Fibroblast of upper back skin (primary cell): Measurements from ENCODE around the gene NCAPH2.

Source experiments
- DNase-seq: peaks from one replicate; pipeline ENCODE4 v3.0.0-alpha.2; 2013

Gene NCAPH2

GRCh38 chr22:50507991-50508884 lies at the start of gene NCAPH2:
Gene NCAPH2 (plus strand): TSS chr22:50508224. CDS start chr22:50508338, 114 bp downstream.
- peak; percentile 96 for DNase-seq

- no peak for DNase-seq
These were observed 49.0 kb upstream of the NCAPH2 start for GRCh38 chr22:50459016-50459415.

GRCh38 chr22:50459496-50460140 lies 48.4 kb upstream of the NCAPH2 start:
- no peak for DNase-seq

GRCh38 chr22:50460938-50461337 lies 47.1 kb upstream of the NCAPH2 start:
- DNase-seq = no peak

GRCh38 chr22:50461536-50461935 lies 46.5 kb upstream of the NCAPH2 start:
- no peak for DNase-seq

GRCh38 chr22:50461979-50462540 lies 46.0 kb upstream of the NCAPH2 start:
- no peak for DNase-seq

GRCh38 chr22:50463188-50463900 lies 44.7 kb upstream of the NCAPH2 start:
- DNase-seq = no peak

GRCh38 chr22:50464451-50464850 lies 43.6 kb upstream of the NCAPH2 start:
- DNase-seq = no peak

GRCh38 chr22:50465066-50465930 lies 42.7 kb upstream of the NCAPH2 start:
- no peak for DNase-seq

- DNase-seq = no peak
These were observed 40.7 kb upstream of the NCAPH2 start for GRCh38 chr22:50467341-50467740.

GRCh38 chr22:50467773-50468440 lies 40.1 kb upstream of the NCAPH2 start:
- no peak for DNase-seq

GRCh38 chr22:50468626-50469025 lies 39.4 kb upstream of the NCAPH2 start:
- no peak for DNase-seq

- peak; percentile 41 for DNase-seq
These were observed 38.4 kb upstream of the NCAPH2 start for GRCh38 chr22:50469377-50470305.

GRCh38 chr22:50470491-50470890 lies 37.5 kb upstream of the NCAPH2 start:
- DNase-seq = no peak

- no peak for DNase-seq
These were observed 36.7 kb upstream of the NCAPH2 start for GRCh38 chr22:50471197-50471847.

GRCh38 chr22:50471962-50472361 lies 36.1 kb upstream of the NCAPH2 start:
- DNase-seq = no peak

- no peak for DNase-seq
These were observed 34.9 kb upstream of the NCAPH2 start for GRCh38 chr22:50473088-50473487.

GRCh38 chr22:50473855-50474671 lies 34.0 kb upstream of the NCAPH2 start:
- no peak for DNase-seq
